WTC11 (cell line): ENCODE results near the gene PSMD13. TPM values are rescaled to one million over a fixed set of nuclear protein-coding genes. Genes with fewer than 3 reads are reported as not detected.

ENCODE experiments used
- ATAC-seq: fragments of 200-7000 bp; cut with Tn5 transposase; 2 replicates; pipeline ENCODE4 v1.10.0; 2021; ENCODE audit warnings: mild to moderate bottlenecking, moderate library complexity
- CTCF ChIA-PET: fragments of 300-600 bp; sonication (Branson Sonifier 250); formaldehyde crosslinking; loops from one replicate; lab custom pipeline; 2021; ENCODE audit warnings: antibody characterized with exemption; lab: Charles Lee
- POLR2A ChIA-PET: fragments of 350-600 bp; sonication (Branson Sonifier 250); formaldehyde crosslinking; loops from one replicate; lab custom pipeline; 2021; ENCODE audit warnings: antibody characterized with exemption; lab: Charles Lee
- DNase-seq: peaks from one replicate; pipeline ENCODE4 v3.0.0; 2021; ENCODE audit warnings: low spot score
- H3K27ac Mint-ChIP-seq: 2 replicates; pipeline ENCODE4 v1.8.0; 2021; ENCODE audit warnings: mixed read lengths
- H3K27me3 Mint-ChIP-seq: 2 replicates; pipeline ENCODE4 v1.8.0; 2021; ENCODE audit warnings: low read depth, mild to moderate bottlenecking, moderate library complexity, mixed read lengths
- H3K36me3 Mint-ChIP-seq: 2 replicates; pipeline ENCODE4 v1.8.0; 2021; ENCODE audit warnings: mixed read lengths
- H3K4me1 Mint-ChIP-seq: 2 replicates; pipeline ENCODE4 v1.8.0; 2022; ENCODE audit warnings: mixed read lengths
- H3K4me3 Mint-ChIP-seq: 2 replicates; pipeline ENCODE4 v1.8.0; 2021; ENCODE audit warnings: mild to moderate bottlenecking, moderate library complexity, mixed read lengths
- H3K9me3 Mint-ChIP-seq: 2 replicates; pipeline ENCODE4 v1.8.0; 2021; ENCODE audit warnings: mixed read lengths
- AFF4 ChIP-seq: sonication (generic); formaldehyde crosslinking; IDR thresholded peaks from 2 replicates; pipeline ENCODE4 v1.8.1; 2023; ENCODE audit warnings: mild to moderate bottlenecking, missing genetic modification reagents, borderline replicate concordance
- ATF1 ChIP-seq: sonication (generic); formaldehyde crosslinking; IDR thresholded peaks from 2 replicates; pipeline ENCODE4 v1.8.1; 2023; ENCODE audit warnings: mild to moderate bottlenecking, moderate library complexity, missing genetic modification reagents
- E2F5 ChIP-seq: sonication (generic); formaldehyde crosslinking; IDR thresholded peaks from 2 replicates; pipeline ENCODE4 v1.8.1; 2022; ENCODE audit warnings: mild to moderate bottlenecking, moderate library complexity, missing genetic modification reagents
- ERG ChIP-seq: fragments of 250-450 bp; sonication (Bioruptor Pico); IDR thresholded peaks from 2 replicates; pipeline ENCODE4 v1.8.0; 2021; ENCODE audit warnings: mild to moderate bottlenecking
- GRHL2 ChIP-seq: fragments of 250-450 bp; sonication (Bioruptor Pico); IDR thresholded peaks from 2 replicates; pipeline ENCODE4 v1.8.0; 2022; ENCODE audit warnings: mild to moderate bottlenecking, moderate library complexity; ENCODE audit not compliant: insufficient replicate concordance, severe bottlenecking
- JUN ChIP-seq: sonication (generic); formaldehyde crosslinking; IDR thresholded peaks from 2 replicates; pipeline ENCODE4 v1.8.0; 2023; ENCODE audit warnings: mild to moderate bottlenecking, missing genetic modification reagents
- MLX ChIP-seq: sonication (generic); formaldehyde crosslinking; IDR thresholded peaks from 2 replicates; pipeline ENCODE4 v1.8.1; 2023; ENCODE audit warnings: mild to moderate bottlenecking, missing genetic modification reagents, moderate library complexity
- NR1H2 ChIP-seq: sonication (generic); formaldehyde crosslinking; IDR thresholded peaks from 2 replicates; pipeline ENCODE4 v1.9.0; 2021; ENCODE audit warnings: mild to moderate bottlenecking, moderate library complexity, missing genetic modification reagents
- RELA ChIP-seq: sonication (generic); formaldehyde crosslinking; IDR thresholded peaks from 2 replicates; pipeline ENCODE4 v1.8.1; 2022; ENCODE audit warnings: missing genetic modification reagents, mild to moderate bottlenecking, borderline replicate concordance
- SMAD4 ChIP-seq: sonication (generic); formaldehyde crosslinking; IDR thresholded peaks from 2 replicates; pipeline ENCODE4 v1.8.0; 2022; ENCODE audit warnings: mild to moderate bottlenecking, missing genetic modification reagents
- SOX15 ChIP-seq: fragments of 250-450 bp; sonication (Bioruptor Pico); IDR thresholded peaks from 2 replicates; pipeline ENCODE4 v1.9.0; 2021; ENCODE audit warnings: mild to moderate bottlenecking
- SP1 ChIP-seq: sonication (generic); formaldehyde crosslinking; conservative IDR thresholded peaks from 2 replicates; pipeline ENCODE4 v1.8.1; 2022; ENCODE audit warnings: missing genetic modification reagents
- TCF7 ChIP-seq: sonication (generic); formaldehyde crosslinking; IDR thresholded peaks from 2 replicates; pipeline ENCODE4 v1.8.0; 2022; ENCODE audit warnings: mild to moderate bottlenecking, low read depth, missing genetic modification reagents, moderate library complexity
- ZNF671 ChIP-seq: fragments of 250-450 bp; sonication (Bioruptor Pico); IDR thresholded peaks from 2 replicates; pipeline ENCODE4 v1.8.0; 2021; ENCODE audit warnings: mild to moderate bottlenecking
- total RNA-seq: library from RNA; stranded (reverse); gene quantifications from 3 replicates; pipeline ENCODE4 v1.2.3, GENCODE V29; 2021
- TF ChIP-seq, protein P1 (sequence below): sonication (generic); formaldehyde crosslinking; IDR thresholded peaks from 2 replicates; pipeline ENCODE4 v1.8.1; 2023; ENCODE audit warnings: mild to moderate bottlenecking, missing genetic modification reagents, moderate library complexity
- TF ChIP-seq, protein P2 (sequence below): sonication (generic); formaldehyde crosslinking; IDR thresholded peaks from 2 replicates; pipeline ENCODE4 v1.8.1; 2023; ENCODE audit warnings: mild to moderate bottlenecking, moderate library complexity, missing genetic modification reagents
- TF ChIP-seq, protein P3 (sequence below): sonication (generic); formaldehyde crosslinking; IDR thresholded peaks from 2 replicates; pipeline ENCODE4 v1.8.1; 2022; ENCODE audit warnings: missing genetic modification reagents, borderline replicate concordance
- TF ChIP-seq, protein P4 (sequence below): fragments of 250-450 bp; sonication (Bioruptor Pico); conservative IDR thresholded peaks from 2 replicates; pipeline ENCODE4 v1.9.0; 2021; ENCODE audit warnings: mild to moderate bottlenecking
- TF ChIP-seq, protein P5 (sequence below): sonication (generic); formaldehyde crosslinking; conservative IDR thresholded peaks from 2 replicates; pipeline ENCODE4 v1.8.1; 2022; ENCODE audit warnings: mild to moderate bottlenecking, missing genetic modification reagents

Gene PSMD13
- total RNA-seq, 1 experiment from 2014 or later: 148 TPM

DNA sequence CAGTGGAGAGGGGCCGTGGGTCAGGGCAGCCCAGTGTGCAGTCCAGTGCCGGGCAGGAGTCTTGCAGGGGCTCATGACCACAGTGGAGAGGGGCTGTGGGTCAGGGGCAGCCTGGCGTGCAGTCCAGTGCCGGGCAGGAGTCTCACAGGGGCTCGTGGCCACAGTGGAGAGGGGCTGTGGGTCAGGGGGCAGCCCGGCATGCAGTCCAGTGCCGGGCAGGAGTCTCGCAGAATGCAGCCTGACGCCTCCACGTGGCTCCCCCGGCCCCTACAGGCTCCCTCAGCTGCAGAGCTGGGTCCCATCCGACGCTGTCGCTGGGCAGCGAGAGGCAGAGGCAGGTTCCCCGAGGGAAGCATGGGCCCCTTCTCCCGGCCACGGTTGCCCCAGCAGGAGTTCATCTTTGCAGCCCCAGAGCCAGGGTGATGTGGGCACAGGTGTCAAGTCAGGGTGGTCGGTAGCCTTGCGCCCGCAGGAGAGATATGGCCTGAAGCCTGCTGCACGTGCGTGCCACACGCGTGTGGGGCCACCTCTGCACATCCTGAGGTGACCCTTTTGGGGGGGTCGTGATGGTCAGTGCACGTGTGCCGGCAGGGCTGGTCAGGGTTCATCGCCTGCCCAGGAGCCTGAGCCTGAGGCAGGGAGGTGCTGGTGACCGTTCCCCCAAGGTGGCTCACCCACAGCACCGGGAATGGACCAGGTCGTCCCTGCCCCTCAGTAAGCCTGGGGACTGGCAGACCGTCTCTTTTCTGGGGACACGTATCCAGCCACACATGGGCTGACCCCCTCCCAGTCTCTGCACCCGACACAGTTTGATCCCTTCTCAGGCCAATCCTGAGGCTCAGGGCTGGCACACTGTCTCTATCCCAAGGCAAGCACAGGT lies 59.6 kb downstream of the PSMD13 start:
- H3K4me3 Mint-ChIP-seq: no peak overlapping the region
- POLR2A ChIA-PET: no interaction called here
- CTCF ChIA-PET: interaction anchor here (2.2 to 3.6 kb wide), 2 partner anchors 9 to 46 kb away, joined by 6 to 15 read pairs; no protein-coding TSS in a partner anchor
- H3K27me3 Mint-ChIP-seq: no peaks in the 10 kb centered on the region
- H3K4me1 Mint-ChIP-seq: peaks cover 27% of the 10 kb centered on the region
- no peak for TF ChIP-seq GRHL2 (CRISPR knock-in tag)
- no peak for TF ChIP-seq SOX15 (CRISPR knock-in tag)
- TF ChIP-seq, protein P1, sequence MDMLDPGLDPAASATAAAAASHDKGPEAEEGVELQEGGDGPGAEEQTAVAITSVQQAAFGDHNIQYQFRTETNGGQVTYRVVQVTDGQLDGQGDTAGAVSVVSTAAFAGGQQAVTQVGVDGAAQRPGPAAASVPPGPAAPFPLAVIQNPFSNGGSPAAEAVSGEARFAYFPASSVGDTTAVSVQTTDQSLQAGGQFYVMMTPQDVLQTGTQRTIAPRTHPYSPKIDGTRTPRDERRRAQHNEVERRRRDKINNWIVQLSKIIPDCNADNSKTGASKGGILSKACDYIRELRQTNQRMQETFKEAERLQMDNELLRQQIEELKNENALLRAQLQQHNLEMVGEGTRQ (CRISPR knock-in tag): no peak
- TF ChIP-seq JUN (CRISPR knock-in tag): no peak
- TF ChIP-seq, protein P2, sequence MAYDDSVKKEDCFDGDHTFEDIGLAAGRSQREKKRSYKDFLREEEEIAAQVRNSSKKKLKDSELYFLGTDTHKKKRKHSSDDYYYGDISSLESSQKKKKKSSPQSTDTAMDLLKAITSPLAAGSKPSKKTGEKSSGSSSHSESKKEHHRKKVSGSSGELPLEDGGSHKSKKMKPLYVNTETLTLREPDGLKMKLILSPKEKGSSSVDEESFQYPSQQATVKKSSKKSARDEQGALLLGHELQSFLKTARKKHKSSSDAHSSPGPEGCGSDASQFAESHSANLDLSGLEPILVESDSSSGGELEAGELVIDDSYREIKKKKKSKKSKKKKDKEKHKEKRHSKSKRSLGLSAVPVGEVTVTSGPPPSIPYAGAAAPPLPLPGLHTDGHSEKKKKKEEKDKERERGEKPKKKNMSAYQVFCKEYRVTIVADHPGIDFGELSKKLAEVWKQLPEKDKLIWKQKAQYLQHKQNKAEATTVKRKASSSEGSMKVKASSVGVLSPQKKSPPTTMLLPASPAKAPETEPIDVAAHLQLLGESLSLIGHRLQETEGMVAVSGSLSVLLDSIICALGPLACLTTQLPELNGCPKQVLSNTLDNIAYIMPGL: no peak
- TF ChIP-seq, all 79 proteins: peak for 0
- ATAC-seq: no peak
- DNase-seq: peak; percentile 20
- peaks cover 12% of the 10 kb centered on the region; the same call in 1 of the 2 replicates for H3K36me3 Mint-ChIP-seq
- H3K9me3 Mint-ChIP-seq: no peaks in the 10 kb centered on the region
- H3K27ac Mint-ChIP-seq: no peak overlapping the region

DNA sequence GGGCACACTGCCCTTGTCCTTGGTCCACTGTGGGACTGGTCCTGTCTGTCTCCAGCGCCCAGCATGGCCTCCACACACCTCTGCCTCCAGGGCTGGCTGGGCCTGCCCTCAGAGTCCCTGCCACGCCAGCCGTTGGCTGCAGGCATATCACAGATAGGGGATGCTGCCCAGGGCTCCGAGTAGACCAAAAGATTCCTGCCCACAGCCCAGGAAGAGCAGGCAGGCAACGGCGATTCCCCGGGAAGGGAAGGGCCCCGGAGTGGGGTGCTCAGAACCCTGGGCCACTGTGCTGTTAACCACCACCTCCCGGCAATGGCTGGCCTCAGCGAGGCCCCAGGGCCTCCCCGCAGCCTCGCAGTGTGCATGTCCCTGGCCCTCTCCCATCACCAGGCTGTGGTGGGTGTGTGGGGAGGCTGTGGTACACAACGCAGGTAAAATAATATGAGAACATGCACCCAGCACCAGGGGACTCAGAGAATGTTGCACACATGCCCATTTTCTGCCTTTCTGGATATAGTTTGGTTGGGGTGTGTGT lies 60.3 kb downstream of the PSMD13 start:
- no peak for ATAC-seq
- no peak overlapping the region for H3K4me3 Mint-ChIP-seq
- ChIA-PET CTCF (no interaction called here), POLR2A (no interaction called here)
- H3K36me3 Mint-ChIP-seq: peaks cover 9% of the 10 kb centered on the region; the same call in 1 of the 2 replicates
- H3K9me3 Mint-ChIP-seq: no peaks in the 10 kb centered on the region
- H3K4me1 Mint-ChIP-seq: peaks cover 28% of the 10 kb centered on the region
- peak; percentile 16 for DNase-seq
- no peaks in the 10 kb centered on the region for H3K27me3 Mint-ChIP-seq
- H3K27ac Mint-ChIP-seq: peak overlapping the region; percentile 96
- TF ChIP-seq TCF7 (CRISPR knock-in tag) (no peak), E2F5 (CRISPR knock-in tag) (no peak), SP1 (CRISPR knock-in tag) (no peak), NR1H2 (CRISPR knock-in tag) (no peak), AFF4 (CRISPR knock-in tag) (no peak), SMAD4 (CRISPR knock-in tag) (no peak), ERG (CRISPR knock-in tag) (no peak), ZNF671 (CRISPR knock-in tag) (no peak), RELA (CRISPR knock-in tag) (no peak), MLX (CRISPR knock-in tag) (no peak), ATF1 (CRISPR knock-in tag) (no peak)
- TF ChIP-seq, protein P3, sequence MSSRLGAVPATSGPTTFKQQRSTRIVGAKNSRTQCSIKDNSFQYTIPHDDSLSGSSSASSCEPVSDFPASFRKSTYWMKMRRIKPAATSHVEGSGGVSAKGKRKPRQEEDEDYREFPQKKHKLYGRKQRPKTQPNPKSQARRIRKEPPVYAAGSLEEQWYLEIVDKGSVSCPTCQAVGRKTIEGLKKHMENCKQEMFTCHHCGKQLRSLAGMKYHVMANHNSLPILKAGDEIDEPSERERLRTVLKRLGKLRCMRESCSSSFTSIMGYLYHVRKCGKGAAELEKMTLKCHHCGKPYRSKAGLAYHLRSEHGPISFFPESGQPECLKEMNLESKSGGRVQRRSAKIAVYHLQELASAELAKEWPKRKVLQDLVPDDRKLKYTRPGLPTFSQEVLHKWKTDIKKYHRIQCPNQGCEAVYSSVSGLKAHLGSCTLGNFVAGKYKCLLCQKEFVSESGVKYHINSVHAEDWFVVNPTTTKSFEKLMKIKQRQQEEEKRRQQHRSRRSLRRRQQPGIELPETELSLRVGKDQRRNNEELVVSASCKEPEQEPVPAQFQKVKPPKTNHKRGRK (CRISPR knock-in tag): no peak
- TF ChIP-seq, protein P4, sequence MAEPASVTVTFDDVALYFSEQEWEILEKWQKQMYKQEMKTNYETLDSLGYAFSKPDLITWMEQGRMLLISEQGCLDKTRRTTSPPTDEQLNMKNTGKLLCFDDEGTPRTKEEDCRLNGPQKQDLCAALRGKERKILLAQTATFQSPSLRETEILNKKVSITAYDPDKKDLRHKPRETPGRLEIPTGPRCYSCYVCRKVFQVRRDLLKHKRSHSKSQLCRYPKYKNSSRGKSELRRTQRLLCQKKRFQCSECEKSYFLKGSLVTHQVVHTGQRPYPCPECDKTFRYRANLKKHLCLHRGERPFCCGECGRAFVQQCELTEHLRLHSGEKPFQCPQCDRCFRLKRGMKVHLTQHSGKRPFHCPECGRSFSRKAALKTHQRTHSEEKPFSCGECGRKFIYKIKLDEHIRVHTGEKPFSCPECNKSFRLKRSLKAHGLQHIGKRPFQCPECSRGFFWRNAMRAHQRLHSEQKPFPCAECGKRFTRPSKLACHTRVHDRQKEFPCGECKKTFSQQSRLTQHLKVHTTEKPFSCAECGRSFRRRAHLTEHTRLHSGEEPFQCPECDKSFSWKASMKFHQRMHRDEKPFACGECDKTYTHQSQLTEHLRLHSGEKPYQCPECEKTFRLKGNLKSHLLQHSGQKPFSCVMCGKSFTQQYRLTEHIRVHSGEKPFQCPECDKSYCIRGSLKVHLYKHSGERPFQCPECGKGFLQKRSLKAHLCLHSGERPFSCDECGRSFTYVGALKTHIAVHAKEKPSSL (CRISPR knock-in tag): no peak
- TF ChIP-seq, protein P5, sequence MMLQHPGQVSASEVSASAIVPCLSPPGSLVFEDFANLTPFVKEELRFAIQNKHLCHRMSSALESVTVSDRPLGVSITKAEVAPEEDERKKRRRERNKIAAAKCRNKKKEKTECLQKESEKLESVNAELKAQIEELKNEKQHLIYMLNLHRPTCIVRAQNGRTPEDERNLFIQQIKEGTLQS (CRISPR knock-in tag): no peak
